Mesenchymal stem cell (in vitro differentiated cells and primary cell): ENCODE results near the gene OLFM3.

Experiments
- DNase-seq: peaks from one replicate; pipeline ENCODE4 v3.0.0-alpha.2; 2013
- H2AFZ ChIP-seq: one replicate; pipeline ENCODE4 v1.6.1; 2013; ENCODE audit warnings: low read depth, mild to moderate bottlenecking, control low read depth, inconsistent platforms, low read length, moderate library complexity
- H2AK5ac ChIP-seq: 2 replicates; pipeline ENCODE4 v1.6.1; 2013; ENCODE audit warnings: low read length, moderate library complexity, mild to moderate bottlenecking, inconsistent platforms; ENCODE audit not compliant: severe bottlenecking
- H2BK120ac ChIP-seq: one replicate; pipeline ENCODE4 v1.6.1; 2013; ENCODE audit warnings: low read depth, mild to moderate bottlenecking, inconsistent platforms, low read length, moderate library complexity
- H2BK12ac ChIP-seq, 2 experiments: one replicate each; pipeline ENCODE4 v1.6.1; 2013; ENCODE audit warnings: inconsistent platforms in 2 of 2, low read length in 2 of 2, mild to moderate bottlenecking in 2 of 2, moderate library complexity in 2 of 2, control low read depth in 1 of 2
- H2BK15ac ChIP-seq: one replicate; pipeline ENCODE4 v1.6.1; 2013; ENCODE audit warnings: mild to moderate bottlenecking, low read depth, inconsistent platforms; ENCODE audit not compliant: poor library complexity, severe bottlenecking
- H2BK5ac ChIP-seq: 2 replicates; pipeline ENCODE4 v1.6.1; 2013; ENCODE audit warnings: low read depth, mild to moderate bottlenecking, low read length, control low read depth, inconsistent platforms; ENCODE audit not compliant: poor library complexity, severe bottlenecking
- H3K14ac ChIP-seq, 2 experiments: one replicate each; pipeline ENCODE4 v1.6.1; 2013; ENCODE audit warnings: inconsistent platforms in 2 of 2, low read length in 2 of 2, control low read depth in 1 of 2, mild to moderate bottlenecking in 1 of 2, moderate library complexity in 1 of 2
- H3K18ac ChIP-seq, 2 experiments: one replicate each; pipeline ENCODE4 v1.6.1; 2013; ENCODE audit warnings: inconsistent platforms in 2 of 2, low read length in 2 of 2, control low read depth in 1 of 2, low read depth in 1 of 2, mild to moderate bottlenecking in 1 of 2
- H3K23ac ChIP-seq, 2 experiments: one replicate each; pipeline ENCODE4 v1.6.1; 2013; ENCODE audit warnings: inconsistent platforms in 2 of 2, low read length in 2 of 2, mild to moderate bottlenecking in 2 of 2, moderate library complexity in 2 of 2, control low read depth in 1 of 2
- H3K27ac ChIP-seq: 2 replicates; pipeline ENCODE4 v1.5.1; 2013; ENCODE audit warnings: mild to moderate bottlenecking, moderate library complexity, low read length, control low read depth, inconsistent platforms; ENCODE audit not compliant: poor library complexity, severe bottlenecking
- H3K27me3 ChIP-seq, 2 experiments: 2 replicates each; pipeline versions ENCODE4 v1.6.1 to v1.7.0; 2013; ENCODE audit warnings: low read length in 2 of 2, mild to moderate bottlenecking in 2 of 2, moderate library complexity in 2 of 2, control low read depth in 1 of 2, inconsistent platforms in 1 of 2; ENCODE audit not compliant: control insufficient read depth in 1 of 2, insufficient read depth in 1 of 2
- H3K36me3 ChIP-seq, 2 experiments: 2 replicates each; pipeline versions ENCODE4 v1.6.1 to v1.7.0; 2013; ENCODE audit warnings: low read length in 2 of 2, control low read depth in 1 of 2, inconsistent platforms in 1 of 2, low read depth in 1 of 2, mild to moderate bottlenecking in 1 of 2; ENCODE audit not compliant: insufficient read depth in 2 of 2, control insufficient read depth in 1 of 2
- H3K4ac ChIP-seq, 2 experiments: one replicate each; pipeline ENCODE4 v1.6.1; 2013; ENCODE audit warnings: inconsistent platforms in 2 of 2, low read length in 2 of 2, mild to moderate bottlenecking in 2 of 2, moderate library complexity in 2 of 2, control low read depth in 1 of 2, low read depth in 1 of 2
- H3K4me1 ChIP-seq: 2 replicates; pipeline ENCODE4 v1.6.1; 2013; ENCODE audit warnings: low read depth, low read length, control low read depth; ENCODE audit not compliant: control insufficient read depth, insufficient read depth
- H3K4me2 ChIP-seq: 2 replicates; pipeline ENCODE4 v1.6.1; 2013; ENCODE audit warnings: low read length, mild to moderate bottlenecking, inconsistent platforms; ENCODE audit not compliant: poor library complexity, severe bottlenecking
- H3K4me3 ChIP-seq, 2 experiments: 2 replicates each; pipeline versions ENCODE4 v1.5.1 to v1.7.0; 2013; ENCODE audit warnings: low read length in 2 of 2, mild to moderate bottlenecking in 2 of 2, control low read depth in 1 of 2, low read depth in 1 of 2; ENCODE audit not compliant: insufficient read depth in 1 of 2
- H3K79me1 ChIP-seq: replicated peaks from 2 replicates; pipeline ENCODE4 v1.6.1; 2013; ENCODE audit warnings: mild to moderate bottlenecking, control low read depth, low read length, inconsistent platforms; ENCODE audit not compliant: poor library complexity, severe bottlenecking
- H3K9ac ChIP-seq: 2 replicates; pipeline ENCODE4 v1.7.0; 2013; ENCODE audit warnings: mild to moderate bottlenecking, low read length, moderate library complexity
- H3K9me3 ChIP-seq: 2 replicates; pipeline ENCODE4 v1.7.0; 2013; ENCODE audit warnings: mild to moderate bottlenecking, low read length; ENCODE audit not compliant: control insufficient read depth
- H4K8ac ChIP-seq: one replicate; pipeline ENCODE4 v1.6.1; 2013; ENCODE audit warnings: inconsistent platforms, mild to moderate bottlenecking, low read length, moderate library complexity
- H4K91ac ChIP-seq: one replicate; pipeline ENCODE4 v1.6.1; 2013; ENCODE audit warnings: mild to moderate bottlenecking, low read length, inconsistent platforms
- WGBS: methylation state at CpG from one replicate; pipeline ENCODE4 v1.1.7; 2013; ENCODE audit warnings: mixed read lengths; 5-methylcytosine and 5-hydroxymethylcytosine counted together

Gene OLFM3

GRCh38 chr1:101797722-101798121 lies 199.0 kb downstream of the OLFM3 start:
- Histone ChIP-seq H3K14ac (no peak overlapping the region), H3K36me3 (no peaks in the 10 kb centered on the region), H3K9ac (no peak overlapping the region), H3K27me3 (no peaks in the 10 kb centered on the region), H2AK5ac (no peak overlapping the region), H2BK12ac (no peak overlapping the region), H2BK15ac (no peak overlapping the region), H4K8ac (no peak overlapping the region), H2AFZ (no peak overlapping the region), H4K91ac (no peak overlapping the region), H3K79me1 (no peaks in the 10 kb centered on the region), H3K23ac (no peak overlapping the region), H3K4ac (no peak overlapping the region), H2BK120ac (no peak overlapping the region), H2BK5ac (no peak overlapping the region), H3K18ac (no peak overlapping the region), H3K4me2 (no peak overlapping the region), H3K4me3 (no peak overlapping the region), H3K9me3 (no peaks in the 10 kb centered on the region), H3K4me1 (no peaks in the 10 kb centered on the region), H3K27ac (no peak overlapping the region)
- DNase-seq: no peak
- whole genome bisulfite sequencing: 90% methylated on average over 5 of the region's 5 CpGs

DNA sequence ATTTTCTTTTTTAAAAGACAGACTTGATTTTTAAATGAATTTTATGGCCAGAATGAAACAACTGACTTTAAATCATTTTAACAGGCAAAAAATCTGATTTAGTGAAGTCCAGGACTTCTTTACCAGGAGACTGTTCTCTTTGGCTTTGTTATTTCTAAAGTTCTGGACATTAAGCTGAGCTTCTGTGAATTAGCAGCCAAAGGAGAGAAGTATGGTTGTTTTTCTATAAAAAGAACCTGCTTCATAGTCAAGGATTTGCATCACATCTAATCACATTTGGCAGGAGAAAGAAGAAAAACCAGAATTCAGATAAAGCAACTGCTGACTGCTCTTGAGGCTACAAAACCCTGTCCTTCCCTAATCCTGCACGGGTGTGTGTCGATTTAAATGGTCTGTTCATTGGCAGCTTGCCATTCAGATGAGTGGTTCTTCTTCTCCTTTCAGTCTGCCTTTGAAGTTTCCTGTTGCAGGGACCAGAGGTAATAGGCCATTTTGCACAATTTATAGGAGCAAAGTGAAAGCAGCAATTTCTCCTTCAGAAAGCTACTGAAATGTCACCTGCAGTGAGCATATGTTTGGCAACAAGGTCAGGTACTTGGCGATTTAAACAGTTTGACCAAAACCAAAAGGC lies 215.4 kb downstream of the OLFM3 start:
- no peak overlapping the region for H3K4me2 ChIP-seq
- WGBS: 92% methylated on average over 3 of the region's 3 CpGs
- peak; percentile 9 for DNase-seq
- H3K9ac ChIP-seq: no peak overlapping the region
- no peaks in the 10 kb centered on the region for H3K27me3 ChIP-seq
- H2BK15ac ChIP-seq: no peak overlapping the region
- no peak overlapping the region for H3K4ac ChIP-seq
- no peak overlapping the region for H2BK12ac ChIP-seq
- H3K18ac ChIP-seq: no peak overlapping the region
- no peak overlapping the region for H2AK5ac ChIP-seq
- H3K14ac ChIP-seq: no peak overlapping the region
- no peaks in the 10 kb centered on the region for H3K36me3 ChIP-seq
- H3K27ac ChIP-seq: no peak overlapping the region
- no peak overlapping the region for H4K91ac ChIP-seq
- H3K9me3 ChIP-seq: no peaks in the 10 kb centered on the region
- H3K4me1 ChIP-seq: no peaks in the 10 kb centered on the region
- H3K79me1 ChIP-seq: no peaks in the 10 kb centered on the region
- H3K23ac ChIP-seq: no peak overlapping the region
- H2BK120ac ChIP-seq: no peak overlapping the region
- no peak overlapping the region for H3K4me3 ChIP-seq
- no peak overlapping the region for H4K8ac ChIP-seq
- H2AFZ ChIP-seq: peak overlapping the region; percentile 53
- H2BK5ac ChIP-seq: no peak overlapping the region

DNA sequence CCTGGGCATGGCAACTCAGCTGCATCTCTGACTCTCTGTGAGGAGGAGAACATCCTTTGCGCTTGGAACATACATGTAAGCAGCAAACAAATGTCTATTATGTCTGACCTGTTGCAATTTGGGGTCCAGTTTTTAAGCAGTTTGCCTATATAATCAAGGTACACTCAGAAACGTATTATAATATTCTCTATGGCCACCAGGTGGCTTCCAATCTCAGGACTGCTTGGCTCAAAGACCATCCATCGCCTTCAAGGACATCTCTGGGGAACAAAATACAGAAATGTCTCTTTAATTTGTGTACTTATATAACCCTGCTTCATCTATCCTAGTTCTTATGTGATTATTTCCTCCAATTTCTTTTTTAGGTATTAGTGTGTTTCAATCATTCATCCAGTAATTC lies 227.2 kb downstream of the OLFM3 start:
- no peaks in the 10 kb centered on the region for H3K36me3 ChIP-seq
- no peak overlapping the region for H2BK15ac ChIP-seq
- H3K79me1 ChIP-seq: no peaks in the 10 kb centered on the region
- H3K27me3 ChIP-seq: no peaks in the 10 kb centered on the region
- H2AK5ac ChIP-seq: no peak overlapping the region
- H3K23ac ChIP-seq: no peak overlapping the region
- H3K27ac ChIP-seq: no peak overlapping the region
- no peak overlapping the region for H3K9ac ChIP-seq
- H3K9me3 ChIP-seq: no peaks in the 10 kb centered on the region
- no peak overlapping the region for H2BK120ac ChIP-seq
- peak; percentile 2 for DNase-seq
- H3K18ac ChIP-seq: no peak overlapping the region
- H3K4me3 ChIP-seq: no peak overlapping the region
- H2BK5ac ChIP-seq: no peak overlapping the region
- no peak overlapping the region for H2BK12ac ChIP-seq
- no peak overlapping the region for H2AFZ ChIP-seq
- H3K4me2 ChIP-seq: no peak overlapping the region
- no peak overlapping the region for H4K8ac ChIP-seq
- H4K91ac ChIP-seq: no peak overlapping the region
- no peak overlapping the region for H3K14ac ChIP-seq
- H3K4me1 ChIP-seq: no peaks in the 10 kb centered on the region
- WGBS: 53% methylated on average over 2 of the region's 3 CpGs
- no peak overlapping the region for H3K4ac ChIP-seq

GRCh38 chr1:101757985-101758384 lies 238.7 kb downstream of the OLFM3 start:
- Histone ChIP-seq H3K79me1 (no peaks in the 10 kb centered on the region), H2BK5ac (no peak overlapping the region), H3K23ac (no peak overlapping the region), H2AFZ (no peak overlapping the region), H2BK12ac (no peak overlapping the region), H3K14ac (no peak overlapping the region), H2AK5ac (no peak overlapping the region), H2BK15ac (no peak overlapping the region), H3K27ac (no peak overlapping the region), H4K91ac (no peak overlapping the region), H4K8ac (no peak overlapping the region), H2BK120ac (no peak overlapping the region), H3K36me3 (no peaks in the 10 kb centered on the region), H3K4me2 (no peak overlapping the region), H3K18ac (no peak overlapping the region), H3K4me3 (no peak overlapping the region), H3K4ac (no peak overlapping the region), H3K4me1 (no peaks in the 10 kb centered on the region), H3K9me3 (no peaks in the 10 kb centered on the region), H3K27me3 (no peaks in the 10 kb centered on the region), H3K9ac (no peak overlapping the region)
- 85% methylated on average over 3 of the region's 5 CpGs for WGBS
- no peak for DNase-seq
